ENCODE results near the gene PTPRD.

GRCh38 chr9:10112070-10112469 is 500.7 kb downstream of the PTPRD start:
- TF ChIP-seq CTCF (IDR thresholded peaks at IDR 0.05): no peak
- TF ChIP-seq POLR2A (IDR thresholded peaks at IDR 0.05): no peak
- TF ChIP-seq POLR2AphosphoS5 (IDR thresholded peaks at IDR 0.05): no peak
